Esophagus squamous epithelium (tissue), 5 donors: Measurements from ENCODE around the gene MRGPRD. TPM values are rescaled to one million over a fixed set of nuclear protein-coding genes. Genes with fewer than 3 reads are reported as not detected.

Experiments used
- DNase-seq: peaks from one replicate; lab custom pipeline; 2025; lab: John Stamatoyannopoulos, UW
- H3K27ac ChIP-seq, 4 donors: fragments of 200-600 bp; sonication (generic); one replicate each; pipeline ENCODE4 v1.5.1; 2016 to 2019; ENCODE audit warnings: mild to moderate bottlenecking in 1 of 4
- H3K27me3 ChIP-seq, 4 donors: fragments of 200-600 bp; sonication (generic); 1 replicate in 3 of 4; 2 replicates in 1 of 4; pipeline versions ENCODE4 v1.5.1 to v1.6.0; 2017 to 2021; ENCODE audit warnings: antibody characterized with exemption in 1 of 4
- H3K36me3 ChIP-seq, 3 donors: fragments of 200-600 bp; sonication (generic); one replicate each; pipeline ENCODE4 v1.5.1; 2016 to 2019
- H3K4me1 ChIP-seq, 3 donors: fragments of 200-600 bp; sonication (generic); one replicate each; pipeline ENCODE4 v1.5.1; 2017 to 2019
- H3K4me3 ChIP-seq, 4 donors: fragments of 200-600 bp; sonication (generic); 1 replicate in 3 of 4; 2 replicates in 1 of 4; pipeline ENCODE4 v1.5.1; 2016 to 2019; ENCODE audit warnings: mild to moderate bottlenecking in 2 of 4, moderate library complexity in 1 of 4
- H3K9me3 ChIP-seq, 3 donors: fragments of 200-600 bp; sonication (generic); one replicate each; pipeline ENCODE4 v1.5.1; 2016 to 2019
- CTCF ChIP-seq, 6 experiments: fragments of 450-650 bp in 4 of 6; fragments of 200-600 bp in 2 of 6; sonication (generic) in 2 of 6; IDR thresholded peaks; one replicate each; pipeline ENCODE4 v1.5.1; 2016 to 2019; ENCODE audit warnings: antibody characterized with exemption in 6 of 6, mild to moderate bottlenecking in 4 of 6, moderate library complexity in 4 of 6
- POLR2A ChIP-seq, 4 donors: fragments of 450-650 bp; IDR thresholded peaks; one replicate each; pipeline ENCODE4 v1.6.1; 2017; ENCODE audit warnings: antibody characterized with exemption in 4 of 4, mild to moderate bottlenecking in 4 of 4, moderate library complexity in 3 of 4
- WGBS, 2 donors: methylation state at CpG; one replicate each; pipeline ENCODE4 v1.1.5; 2018; 5-methylcytosine and 5-hydroxymethylcytosine counted together
- intact Hi-C: fragments of 100-400 bp; cut with DNase I; formaldehyde crosslinking; loops from one replicate; pipeline ENCODE4 v1.15.0; 2022
- total RNA-seq, 4 donors: library from RNA; depleted of rRNA; stranded (reverse); fragments of >200 nt; gene quantifications; one replicate each; pipeline ENCODE4 v1.1.0, GENCODE V29; 2016
- donor health status: DM: yes; HTN: yes; CAD: no.

MRGPRD gene
- total RNA-seq, 4 donors from 2014 or later = not detected

- no peaks in the 10 kb centered on the region for H3K9me3 ChIP-seq
- peaks cover 29 to 68% (median 45%) of the 10 kb centered on the region in 3 donors for H3K4me1 ChIP-seq
- H3K27me3 ChIP-seq = peaks cover 0 to 64% (median 3%) of the 10 kb centered on the region in 4 donors
- TF ChIP-seq CTCF (IDR thresholded peaks at IDR 0.05) = peak in 4 of 6 experiments; percentile 36 to 53 (median 45)
- peak in 2 of 4 donors; percentile 70 to 75 for TF ChIP-seq POLR2A (IDR thresholded peaks at IDR 0.05)
- peak within 1 kb of the TSS; percentile 75 to 93 (median 91) for H3K27ac ChIP-seq
- no peak for DNase-seq
- intact Hi-C loops = no loop called here
- H3K36me3 ChIP-seq = no peaks in the 10 kb centered on the region
- 15% methylated on average over 4 of the region's 43 CpGs; no CpG with 5 or more reads in 1 of the 2 donors for whole genome bisulfite sequencing, 2 donors
- peak within 1 kb of the TSS; percentile 25 to 67 (median 54) for H3K4me3 ChIP-seq
These were observed 32.5 kb upstream of the MRGPRD start, which contains the start of gene MRGPRF for GRCh38 chr11:69013009-69013951. MRGPRF (minus strand) TSS chr11:69013246; CDS start chr11:69009901, 3,345 bp downstream.

GRCh38 chr11:69012092-69013008, 31.6 kb upstream of the MRGPRD start:
- H3K36me3 ChIP-seq = no peaks in the 10 kb centered on the region
- WGBS, 2 donors = 42 to 47% methylated on average over 7 to 8 of the region's 21 CpGs
- intact Hi-C loops = no loop called here
- H3K27ac ChIP-seq = peak overlapping the region; percentile 75 to 93 (median 91)
- H3K4me1 ChIP-seq = peaks cover 29 to 77% (median 50%) of the 10 kb centered on the region in 3 donors
- TF ChIP-seq POLR2A (IDR thresholded peaks at IDR 0.05) = no peak
- TF ChIP-seq CTCF (IDR thresholded peaks at IDR 0.05) = no peak
- peaks cover 0 to 64% (median 3%) of the 10 kb centered on the region in 4 donors for H3K27me3 ChIP-seq
- no peaks in the 10 kb centered on the region for H3K9me3 ChIP-seq
- DNase-seq = no peak
- H3K4me3 ChIP-seq = peak overlapping the region; percentile 25 to 67 (median 54)

- Histone ChIP-seq H3K9me3 (no peaks in the 10 kb centered on the region), H3K27me3 (peaks cover 0 to 64% (median 3%) of the 10 kb centered on the region in 4 donors), H3K36me3 (no peaks in the 10 kb centered on the region), H3K4me1 (peaks cover 29 to 84% (median 55%) of the 10 kb centered on the region in 3 donors), H3K27ac (peak overlapping the region; percentile 75 to 93 (median 91)), H3K4me3 (peak overlapping the region; percentile 25 to 67 (median 54))
- no peak for DNase-seq
- intact Hi-C loops = no loop called here
- 54 to 60% methylated on average over 6 to 8 of the region's 9 CpGs for WGBS, 2 donors
- TF ChIP-seq POLR2A (IDR thresholded peaks at IDR 0.05) = no peak
- no peak for TF ChIP-seq CTCF (IDR thresholded peaks at IDR 0.05)
These were observed 30.9 kb upstream of the MRGPRD start for GRCh38 chr11:69011624-69012091.

- H3K4me3 ChIP-seq = peak overlapping the region; percentile 25 to 67 (median 54)
These were observed 30.3 kb upstream of the MRGPRD start for GRCh38 chr11:69010964-69011623.

More at GRCh38 chr11:69010964-69011623, 30.3 kb upstream of the MRGPRD start:
- no peak for DNase-seq
- Histone ChIP-seq H3K27ac (peak overlapping the region; percentile 75 to 93 (median 91)), H3K4me1 (peaks cover 29 to 89% (median 57%) of the 10 kb centered on the region in 3 donors), H3K27me3 (peaks cover 0 to 63% (median 3%) of the 10 kb centered on the region in 4 donors), H3K9me3 (no peaks in the 10 kb centered on the region), H3K36me3 (peaks cover 0 to under 1% (median 0%) of the 10 kb centered on the region in 3 donors)
- WGBS, 2 donors = 30 to 31% methylated on average over 5 to 7 of the region's 43 CpGs
- TF ChIP-seq POLR2A (IDR thresholded peaks at IDR 0.05) (peak in 2 of 4 donors; percentile 58 to 74), CTCF (IDR thresholded peaks at IDR 0.05) (no peak)
- intact Hi-C loops = no loop called here
